IPS DF 6.9 (cell line): ENCODE data around the gene MPV17L2.

Experiments
- DNase-seq: peaks from one replicate; pipeline ENCODE4 v3.0.0-alpha.2; 2013; ENCODE audit warnings: low read depth, low spot score
- H3K27ac ChIP-seq: one replicate; pipeline ENCODE4 v1.5.1; 2013; ENCODE audit warnings: low read length, control low read depth
- H3K27me3 ChIP-seq: 2 replicates; pipeline ENCODE4 v1.6.1; 2013; ENCODE audit warnings: mild to moderate bottlenecking, low read length; ENCODE audit not compliant: control insufficient read depth, insufficient read depth
- H3K36me3 ChIP-seq: 2 replicates; pipeline ENCODE4 v1.6.1; 2013; ENCODE audit warnings: low read length; ENCODE audit not compliant: control insufficient read depth, insufficient read depth
- H3K4me1 ChIP-seq: 2 replicates; pipeline ENCODE4 v1.6.1; 2013; ENCODE audit warnings: low read length; ENCODE audit not compliant: control insufficient read depth, insufficient read depth
- H3K4me3 ChIP-seq: 2 replicates; pipeline ENCODE4 v1.5.1; 2013; ENCODE audit warnings: mild to moderate bottlenecking, low read length
- H3K9me3 ChIP-seq: 2 replicates; pipeline ENCODE4 v1.6.1; 2013; ENCODE audit warnings: low read length, inconsistent platforms; ENCODE audit not compliant: control insufficient read depth, insufficient read depth
- WGBS: extraction: QIAGEN DNeasy Blood & Tissue Kit; methylation state at CpG from one replicate; pipeline ENCODE4 v1.1.7; 2013; ENCODE audit warnings: mixed read lengths, missing lambda C conversion rate; ENCODE audit not compliant: insufficient read length, insufficient coverage; 5-methylcytosine and 5-hydroxymethylcytosine counted together

Gene MPV17L2

GRCh38 chr19:18160971-18161635 is 31.9 kb upstream of the MPV17L2 start:
- peaks cover 3% of the 10 kb centered on the region for H3K4me1 ChIP-seq
- no peak for DNase-seq
- no peak overlapping the region for H3K27ac ChIP-seq
- no peaks in the 10 kb centered on the region for H3K27me3 ChIP-seq
- H3K36me3 ChIP-seq: peaks cover 11% of the 10 kb centered on the region
- no CpG with 5 or more reads among the region's 66 CpGs for WGBS
- H3K9me3 ChIP-seq: no peaks in the 10 kb centered on the region
- H3K4me3 ChIP-seq: peak overlapping the region; percentile 17; the same call in 1 of the 2 replicates

GRCh38 chr19:18161636-18162002 is 31.4 kb upstream of the MPV17L2 start:
- no peak for DNase-seq
- no peak overlapping the region for H3K27ac ChIP-seq
- no peaks in the 10 kb centered on the region for H3K9me3 ChIP-seq
- no peaks in the 10 kb centered on the region for H3K27me3 ChIP-seq
- H3K4me1 ChIP-seq: peaks cover 3% of the 10 kb centered on the region
- no peak overlapping the region for H3K4me3 ChIP-seq
- no CpG with 5 or more reads among the region's 19 CpGs for WGBS
- peaks cover 11% of the 10 kb centered on the region for H3K36me3 ChIP-seq

- Histone ChIP-seq H3K4me1 (peaks cover 3% of the 10 kb centered on the region), H3K4me3 (no peak overlapping the region), H3K27ac (no peak overlapping the region), H3K36me3 (peaks cover 20% of the 10 kb centered on the region), H3K9me3 (no peaks in the 10 kb centered on the region), H3K27me3 (no peaks in the 10 kb centered on the region)
- no peak for DNase-seq
- no CpG with 5 or more reads among the region's 7 CpGs for WGBS
Measured at GRCh38 chr19:18164072-18164471, 28.9 kb upstream of the MPV17L2 start.

GRCh38 chr19:18165794-18166544 is 27.0 kb upstream of the MPV17L2 start:
- Histone ChIP-seq H3K4me1 (peaks cover 3% of the 10 kb centered on the region), H3K27ac (no peak overlapping the region), H3K27me3 (no peaks in the 10 kb centered on the region), H3K4me3 (no peak overlapping the region), H3K36me3 (peaks cover 25% of the 10 kb centered on the region), H3K9me3 (no peaks in the 10 kb centered on the region)
- no CpG with 5 or more reads among the region's 15 CpGs for WGBS
- no peak for DNase-seq

GRCh38 chr19:18167011-18167410 is 26.0 kb upstream of the MPV17L2 start:
- WGBS: no CpG with 5 or more reads among the region's 21 CpGs
- DNase-seq: no peak
- no peaks in the 10 kb centered on the region; the same call in 1 of the 2 replicates for H3K4me1 ChIP-seq
- H3K36me3 ChIP-seq: peaks cover 21% of the 10 kb centered on the region
- H3K27ac ChIP-seq: no peak overlapping the region
- H3K27me3 ChIP-seq: no peaks in the 10 kb centered on the region
- no peak overlapping the region for H3K4me3 ChIP-seq
- H3K9me3 ChIP-seq: no peaks in the 10 kb centered on the region

GRCh38 chr19:18167975-18168645 is 24.9 kb upstream of the MPV17L2 start:
- Histone ChIP-seq H3K4me3 (no peak overlapping the region), H3K27me3 (no peaks in the 10 kb centered on the region), H3K36me3 (peaks cover 15% of the 10 kb centered on the region), H3K9me3 (no peaks in the 10 kb centered on the region), H3K27ac (no peak overlapping the region), H3K4me1 (peaks cover under 1% of the 10 kb centered on the region)
- no peak for DNase-seq
- no CpG with 5 or more reads among the region's 14 CpGs for WGBS

GRCh38 chr19:18168673-18169381 is 24.2 kb upstream of the MPV17L2 start:
- Histone ChIP-seq H3K27me3 (no peaks in the 10 kb centered on the region), H3K9me3 (no peaks in the 10 kb centered on the region), H3K36me3 (peaks cover 13% of the 10 kb centered on the region), H3K4me3 (no peak overlapping the region), H3K4me1 (peaks cover 4% of the 10 kb centered on the region), H3K27ac (no peak overlapping the region)
- no peak for DNase-seq
- no CpG with 5 or more reads among the region's 66 CpGs for WGBS

- no peaks in the 10 kb centered on the region for H3K9me3 ChIP-seq
- H3K4me3 ChIP-seq: no peak overlapping the region
- WGBS: no CpG with 5 or more reads among the region's 16 CpGs
- no peak overlapping the region for H3K27ac ChIP-seq
- H3K27me3 ChIP-seq: no peaks in the 10 kb centered on the region
- H3K4me1 ChIP-seq: peaks cover 4% of the 10 kb centered on the region
- no peak for DNase-seq
- peaks cover 13% of the 10 kb centered on the region for H3K36me3 ChIP-seq
Measured at GRCh38 chr19:18170714-18171255, 22.2 kb upstream of the MPV17L2 start.

- H3K9me3 ChIP-seq: no peaks in the 10 kb centered on the region
- no CpG with 5 or more reads among the region's 8 CpGs for WGBS
- peaks cover 13% of the 10 kb centered on the region for H3K36me3 ChIP-seq
- no peak overlapping the region for H3K4me3 ChIP-seq
- DNase-seq: no peak
- H3K27ac ChIP-seq: no peak overlapping the region
- no peaks in the 10 kb centered on the region for H3K27me3 ChIP-seq
- peaks cover 4% of the 10 kb centered on the region for H3K4me1 ChIP-seq
Measured at GRCh38 chr19:18171605-18172327, 21.3 kb upstream of the MPV17L2 start.
